Dendritic cell treated with granulocyte-macrophage colony-stimulating factor and Interleukin-4, amounts not matched to agents 40 ng/mL and 50 ng/mL, for 4 days (primary cell): ENCODE measurements around the gene RSPO3.
A peak's percentile ranks its signal among the peaks of the same experiment; 100 is the strongest.
"Not testable (repeated sequence)": the region's sequence is repeated elsewhere in the genome, so short reads cannot be mapped to it uniquely, and the experiment has no call there.

Experiments
- H3K27ac Mint-ChIP-seq: one replicate; pipeline ENCODE4 v1.8.0; 2022; ENCODE audit warnings: mild to moderate bottlenecking, mixed read lengths
- H3K27me3 Mint-ChIP-seq: one replicate; pipeline ENCODE4 v1.8.0; 2022; ENCODE audit warnings: mild to moderate bottlenecking, mixed read lengths
- H3K36me3 Mint-ChIP-seq: one replicate; pipeline ENCODE4 v1.8.0; 2022; ENCODE audit warnings: low read depth, mixed read lengths
- H3K4me1 Mint-ChIP-seq: one replicate; pipeline ENCODE4 v1.8.0; 2022; ENCODE audit warnings: low read depth, mixed read lengths
- H3K4me3 Mint-ChIP-seq: one replicate; pipeline ENCODE4 v1.8.0; 2022; ENCODE audit warnings: mild to moderate bottlenecking, moderate library complexity, mixed read lengths
- H3K9me3 Mint-ChIP-seq: one replicate; pipeline ENCODE4 v1.8.0; 2022; ENCODE audit warnings: mixed read lengths
- intact Hi-C: fragments of 100-400 bp; cut with micrococcal nuclease; formaldehyde crosslinking; loops from one replicate; pipeline ENCODE4 v1.15.0; 2022

The RSPO3 gene

DNA sequence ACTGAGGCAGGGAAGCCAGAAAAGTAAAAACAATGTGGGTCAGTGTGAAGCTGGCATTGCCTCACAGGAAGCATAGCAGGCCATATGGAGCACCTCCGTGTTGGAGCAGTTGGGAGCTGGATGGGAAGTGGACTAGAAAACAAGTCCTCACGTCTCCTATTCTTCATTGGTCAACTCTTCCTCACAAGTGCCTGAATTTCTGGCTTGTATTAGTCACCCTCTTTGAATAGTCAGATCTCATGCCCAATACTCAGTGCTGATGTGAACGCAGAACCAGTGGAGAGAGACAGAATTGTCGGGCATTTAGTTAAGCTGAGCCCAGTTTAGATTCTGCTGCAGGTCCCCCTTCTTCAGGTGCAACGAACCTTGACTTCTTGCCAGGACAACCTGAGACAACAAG, 22.3 kb upstream of the RSPO3 start:
- Mint-ChIP-seq H3K27ac (no peak overlapping the region), H3K36me3 (no peaks in the 10 kb centered on the region), H3K4me3 (no peak overlapping the region), H3K4me1 (no peaks in the 10 kb centered on the region), H3K27me3 (peaks cover 14% of the 10 kb centered on the region), H3K9me3 (no peaks in the 10 kb centered on the region)
- intact Hi-C loops: no loop called here

DNA sequence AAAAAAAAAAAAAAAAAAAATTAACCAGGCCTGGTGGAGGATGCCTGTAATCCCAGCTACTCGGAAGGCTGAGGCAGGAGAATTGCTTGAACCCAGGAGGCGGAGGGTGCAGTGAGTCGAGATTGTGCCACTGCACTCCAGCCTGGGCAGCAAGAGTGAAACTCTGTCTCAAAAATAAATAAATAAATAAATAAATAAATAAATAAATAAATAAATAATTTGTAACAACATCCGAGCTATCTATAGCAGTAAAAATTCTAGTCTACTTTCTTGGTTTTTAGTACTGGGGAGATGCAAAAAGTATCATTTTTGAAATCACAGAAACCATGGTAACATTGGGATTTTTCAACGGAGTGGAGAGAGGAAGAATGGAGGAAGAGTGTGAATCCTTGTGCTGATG, 21.0 kb upstream of the RSPO3 start:
- H3K4me3 Mint-ChIP-seq, H3K9me3 Mint-ChIP-seq, H3K36me3 Mint-ChIP-seq, H3K4me1 Mint-ChIP-seq, intact Hi-C loops, H3K27ac Mint-ChIP-seq: not testable (repeated sequence)
- peaks cover 14% of the 10 kb centered on the region for H3K27me3 Mint-ChIP-seq

DNA sequence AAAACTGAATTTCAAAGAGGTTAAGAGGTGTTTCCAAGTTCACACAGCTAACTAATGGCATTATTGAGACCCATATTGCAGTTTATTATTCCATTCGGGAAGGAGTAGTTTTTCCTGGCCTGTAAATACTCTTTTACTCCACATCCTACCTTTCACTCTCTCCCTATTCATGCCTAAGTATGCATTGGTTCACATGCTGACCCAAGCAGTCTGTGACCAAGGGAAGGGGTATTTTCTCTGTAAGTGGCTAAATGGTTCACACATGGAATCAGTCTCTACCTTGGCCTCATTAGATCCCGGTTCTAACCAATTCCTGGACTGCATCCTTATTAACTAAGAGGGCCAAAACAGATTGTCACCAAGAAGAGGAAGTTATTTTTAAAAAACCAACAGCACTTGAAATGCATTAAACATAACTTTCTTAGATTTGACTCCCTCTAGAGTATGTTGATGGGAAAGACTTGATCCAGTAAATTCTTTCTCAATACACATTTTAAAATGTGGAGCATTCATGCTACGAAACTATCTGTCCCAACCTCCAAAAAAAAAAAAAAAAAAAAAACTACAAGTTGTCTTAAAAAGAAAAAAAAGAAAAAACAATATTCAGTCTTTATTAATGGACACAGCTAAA, 17.8 kb upstream of the RSPO3 start:
- Mint-ChIP-seq H3K27me3 (peaks cover 9% of the 10 kb centered on the region), H3K36me3 (no peaks in the 10 kb centered on the region), H3K4me1 (peaks cover 22% of the 10 kb centered on the region), H3K9me3 (no peaks in the 10 kb centered on the region), H3K4me3 (no peak overlapping the region), H3K27ac (no peak overlapping the region)
- intact Hi-C loops: no loop called here

DNA sequence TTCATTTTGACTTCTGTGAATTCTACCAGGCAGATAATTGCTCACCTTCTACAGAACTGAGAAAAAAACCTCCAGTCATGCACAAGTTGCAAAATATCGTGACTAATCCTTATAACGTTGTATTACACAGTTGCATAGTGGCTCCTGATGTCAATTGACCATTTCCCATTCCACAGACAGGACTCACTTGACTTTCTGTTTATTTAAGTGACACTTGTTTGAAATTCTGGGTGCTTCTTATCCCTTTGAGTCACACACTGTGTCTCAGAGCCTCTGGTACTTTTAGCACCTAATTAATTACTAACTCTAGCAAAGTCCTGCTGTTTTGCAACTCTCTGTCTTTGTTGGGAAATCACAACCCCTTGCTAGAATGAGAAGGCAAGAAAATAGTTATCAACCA, 16.2 kb upstream of the RSPO3 start:
- Mint-ChIP-seq H3K27ac (no peak overlapping the region), H3K9me3 (no peaks in the 10 kb centered on the region), H3K4me3 (no peak overlapping the region), H3K36me3 (no peaks in the 10 kb centered on the region), H3K27me3 (peaks cover 10% of the 10 kb centered on the region), H3K4me1 (peaks cover 24% of the 10 kb centered on the region)
- intact Hi-C loops: no loop called here

DNA sequence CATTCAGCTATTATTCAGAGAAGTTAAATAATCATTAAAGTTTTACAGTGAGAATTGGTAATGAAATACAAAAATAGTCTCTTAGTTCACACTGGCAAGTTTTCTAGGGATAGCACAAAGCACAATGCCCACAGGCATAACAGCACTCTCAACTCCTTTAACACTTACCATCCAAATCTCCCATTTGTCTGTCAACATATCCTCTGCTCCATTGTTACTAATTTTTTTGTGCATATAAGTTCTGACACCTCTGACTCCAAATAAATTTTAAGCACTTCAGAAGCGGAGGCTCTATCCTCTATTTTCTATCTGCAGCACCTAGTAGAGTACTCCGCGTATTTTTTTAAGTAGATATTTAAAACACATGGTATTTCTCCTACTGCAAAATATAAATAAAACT, 15.6 kb upstream of the RSPO3 start:
- no peak overlapping the region for H3K27ac Mint-ChIP-seq
- peaks cover 30% of the 10 kb centered on the region for H3K4me1 Mint-ChIP-seq
- peaks cover 12% of the 10 kb centered on the region for H3K27me3 Mint-ChIP-seq
- no peaks in the 10 kb centered on the region for H3K9me3 Mint-ChIP-seq
- H3K36me3 Mint-ChIP-seq: no peaks in the 10 kb centered on the region
- no peak overlapping the region for H3K4me3 Mint-ChIP-seq
- intact Hi-C loops: no loop called here

DNA sequence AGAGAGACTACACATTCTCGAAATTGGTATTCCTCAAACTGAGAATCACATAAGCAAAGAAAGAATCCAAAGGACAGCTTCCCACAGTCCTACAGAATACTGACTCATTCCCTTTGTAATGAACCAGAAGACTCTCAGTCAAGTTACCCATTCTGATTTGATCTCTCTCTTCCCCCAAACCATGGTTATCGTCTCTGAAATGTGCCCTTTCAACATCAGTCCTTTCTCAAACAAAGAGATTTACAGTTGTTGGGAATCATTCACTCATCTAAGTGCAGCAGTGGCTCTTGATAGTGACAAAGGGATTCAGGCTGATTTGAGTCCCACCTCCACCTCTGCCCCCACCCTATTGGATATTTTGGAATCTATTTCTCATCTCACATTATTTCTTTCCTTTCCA, 15.0 kb upstream of the RSPO3 start:
- peaks cover 33% of the 10 kb centered on the region for H3K4me1 Mint-ChIP-seq
- peaks cover 12% of the 10 kb centered on the region for H3K27me3 Mint-ChIP-seq
- H3K27ac Mint-ChIP-seq: no peak overlapping the region
- no peaks in the 10 kb centered on the region for H3K9me3 Mint-ChIP-seq
- H3K36me3 Mint-ChIP-seq: no peaks in the 10 kb centered on the region
- intact Hi-C loops: no loop called here
- no peak overlapping the region for H3K4me3 Mint-ChIP-seq

DNA sequence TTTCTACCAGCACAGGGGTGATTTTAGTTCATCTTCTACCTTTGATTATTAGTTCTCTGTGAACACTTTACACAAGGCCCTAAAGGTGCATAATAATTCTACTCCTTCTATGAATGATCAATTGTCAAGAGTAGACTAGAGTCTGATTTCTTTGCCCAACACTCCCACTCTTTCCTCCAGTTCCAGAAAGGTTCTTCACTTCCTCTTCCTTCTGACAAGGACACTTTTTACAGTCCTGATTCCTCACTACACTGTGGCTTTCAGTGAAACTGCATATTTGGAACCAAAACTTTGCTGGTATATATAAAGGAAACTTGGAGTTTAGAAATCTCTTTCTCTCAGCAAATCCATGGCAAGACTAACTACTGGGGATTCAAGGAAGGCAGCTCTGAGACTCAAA, 10.6 kb upstream of the RSPO3 start:
- peaks cover 9% of the 10 kb centered on the region for H3K27me3 Mint-ChIP-seq
- no peaks in the 10 kb centered on the region for H3K36me3 Mint-ChIP-seq
- no peak overlapping the region for H3K4me3 Mint-ChIP-seq
- no peak overlapping the region for H3K27ac Mint-ChIP-seq
- intact Hi-C loops: no loop called here
- no peaks in the 10 kb centered on the region for H3K9me3 Mint-ChIP-seq
- H3K4me1 Mint-ChIP-seq: peaks cover 40% of the 10 kb centered on the region

DNA sequence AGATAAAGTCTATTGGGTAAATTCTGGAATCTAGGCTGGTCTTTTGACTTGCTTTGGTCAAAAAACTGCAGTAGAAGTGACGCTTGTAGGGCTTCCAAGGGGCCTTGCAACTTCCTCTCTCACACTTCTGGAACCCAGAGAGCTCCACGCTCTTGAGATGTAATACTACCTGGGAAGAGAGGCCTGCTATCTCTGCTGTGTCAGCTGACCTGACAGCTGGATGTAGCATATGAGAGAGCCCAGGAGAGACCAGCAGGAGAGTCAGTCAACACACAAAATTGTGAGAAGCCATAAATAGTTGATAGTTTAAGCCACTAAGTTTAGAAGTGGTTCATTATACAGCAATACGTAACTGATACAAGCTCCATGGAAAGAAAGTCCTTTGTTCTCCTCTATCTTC, 7.8 kb upstream of the RSPO3 start:
- intact Hi-C loops: no loop called here
- H3K4me3 Mint-ChIP-seq: no peak overlapping the region
- peaks cover 36% of the 10 kb centered on the region for H3K4me1 Mint-ChIP-seq
- no peaks in the 10 kb centered on the region for H3K36me3 Mint-ChIP-seq
- H3K27ac Mint-ChIP-seq: no peak overlapping the region
- H3K9me3 Mint-ChIP-seq: no peaks in the 10 kb centered on the region
- peaks cover 18% of the 10 kb centered on the region for H3K27me3 Mint-ChIP-seq

DNA sequence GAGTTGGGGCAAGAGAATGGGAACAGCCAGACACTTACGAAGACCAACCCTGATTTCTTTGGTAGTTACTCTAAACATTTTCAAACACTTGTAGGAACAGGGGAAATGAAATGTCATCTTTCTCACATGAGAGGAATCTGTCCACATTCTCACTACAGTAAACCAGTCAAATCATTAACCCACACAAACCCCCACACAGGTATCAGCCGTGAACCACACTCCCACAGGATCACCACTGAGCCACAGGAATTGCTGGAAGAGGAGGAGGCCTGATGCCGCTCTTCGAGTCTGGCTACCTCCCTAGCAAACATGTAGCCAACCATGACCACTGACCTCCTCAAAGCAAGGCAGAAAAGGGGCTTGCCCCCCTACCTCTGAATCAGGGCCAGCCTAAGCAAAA, 6.9 kb upstream of the RSPO3 start:
- H3K4me1 Mint-ChIP-seq: peaks cover 36% of the 10 kb centered on the region
- intact Hi-C loops: no loop called here
- peak overlapping the region; percentile 5 for H3K27ac Mint-ChIP-seq
- H3K27me3 Mint-ChIP-seq: peaks cover 22% of the 10 kb centered on the region
- no peaks in the 10 kb centered on the region for H3K9me3 Mint-ChIP-seq
- no peak overlapping the region for H3K4me3 Mint-ChIP-seq
- no peaks in the 10 kb centered on the region for H3K36me3 Mint-ChIP-seq

DNA sequence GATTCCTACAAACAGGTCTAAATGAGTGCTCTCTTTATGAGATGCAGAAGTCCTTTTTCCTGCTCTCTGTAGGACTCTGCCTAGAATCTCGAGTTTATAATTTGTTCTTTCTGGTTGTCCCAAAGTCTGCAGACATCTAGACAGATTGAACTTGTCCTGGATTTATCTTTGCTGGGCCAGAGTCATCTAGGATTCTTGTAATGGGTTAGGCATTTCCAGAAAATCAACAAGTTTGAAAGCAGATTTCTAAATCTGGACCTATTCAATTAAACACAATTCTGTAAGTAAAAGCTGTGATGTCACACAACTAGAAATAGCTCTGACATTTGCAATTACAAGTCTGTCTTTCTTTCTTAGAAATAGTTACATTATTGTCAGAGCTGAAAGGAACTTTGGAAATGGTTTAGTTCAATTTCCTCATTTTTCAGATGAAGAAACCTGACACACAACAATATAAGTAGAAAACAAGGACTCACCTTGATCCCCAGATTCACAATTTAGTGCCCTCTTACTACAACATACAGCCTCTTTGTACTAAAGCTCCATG, 4.2 kb upstream of the RSPO3 start:
- Mint-ChIP-seq H3K27ac (no peak overlapping the region), H3K27me3 (peaks cover 36% of the 10 kb centered on the region), H3K4me1 (peaks cover 37% of the 10 kb centered on the region), H3K9me3 (no peaks in the 10 kb centered on the region), H3K4me3 (no peak overlapping the region), H3K36me3 (no peaks in the 10 kb centered on the region)
- intact Hi-C loops: no loop called here

DNA sequence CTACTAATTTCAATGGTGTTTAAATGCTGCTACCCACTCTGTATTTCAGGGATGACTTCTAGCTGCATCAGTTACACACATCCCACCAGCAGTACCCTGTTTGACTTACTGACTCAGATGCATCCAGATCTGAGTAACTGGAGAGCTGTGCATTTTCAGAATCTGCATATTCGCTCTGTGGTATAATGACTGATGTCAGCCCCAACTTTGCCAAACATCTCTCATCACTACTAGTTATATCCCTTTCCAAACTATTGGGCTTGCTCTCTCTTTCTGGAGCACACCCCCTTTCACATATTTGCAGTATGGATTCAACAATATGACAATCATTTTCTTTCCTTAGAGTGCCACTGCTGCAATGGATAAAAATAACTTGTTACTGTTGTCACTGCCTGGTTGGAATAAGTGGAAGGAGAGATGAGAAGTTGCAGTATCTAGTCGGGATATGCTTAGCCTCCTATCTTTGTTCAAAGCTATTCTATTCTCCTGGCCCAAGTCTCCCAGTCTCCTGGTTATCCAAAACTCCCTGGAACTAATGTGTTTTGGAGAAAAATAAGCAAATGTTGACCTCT, 3.3 kb upstream of the RSPO3 start:
- intact Hi-C loops: no loop called here
- Mint-ChIP-seq H3K9me3 (no peaks in the 10 kb centered on the region), H3K4me1 (peaks cover 41% of the 10 kb centered on the region), H3K36me3 (no peaks in the 10 kb centered on the region), H3K4me3 (no peak overlapping the region), H3K27ac (no peak overlapping the region), H3K27me3 (peaks cover 44% of the 10 kb centered on the region)

DNA sequence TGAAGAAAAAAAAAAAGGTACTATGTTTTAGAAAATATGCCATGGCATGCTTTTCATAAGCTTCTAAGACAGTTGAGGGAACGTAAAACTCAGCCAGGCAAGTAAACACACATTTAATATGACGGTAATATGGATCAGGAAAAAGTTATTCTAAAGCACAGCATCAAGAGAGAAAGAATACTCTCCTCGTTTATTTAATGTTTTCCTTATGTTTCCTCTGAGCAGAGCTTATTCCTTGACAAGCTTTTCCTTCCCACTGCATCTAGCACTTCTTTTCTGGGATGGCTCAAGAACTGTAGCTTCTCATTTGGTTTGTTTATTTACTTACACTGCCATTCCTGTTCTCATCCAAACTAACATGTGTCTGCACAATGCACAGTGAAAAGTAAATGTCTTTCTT, 2.7 kb upstream of the RSPO3 start:
- Mint-ChIP-seq H3K27me3 (peaks cover 50% of the 10 kb centered on the region), H3K4me1 (peaks cover 41% of the 10 kb centered on the region), H3K4me3 (no peak overlapping the region), H3K9me3 (no peaks in the 10 kb centered on the region), H3K27ac (no peak overlapping the region), H3K36me3 (no peaks in the 10 kb centered on the region)
- intact Hi-C loops: no loop called here

DNA sequence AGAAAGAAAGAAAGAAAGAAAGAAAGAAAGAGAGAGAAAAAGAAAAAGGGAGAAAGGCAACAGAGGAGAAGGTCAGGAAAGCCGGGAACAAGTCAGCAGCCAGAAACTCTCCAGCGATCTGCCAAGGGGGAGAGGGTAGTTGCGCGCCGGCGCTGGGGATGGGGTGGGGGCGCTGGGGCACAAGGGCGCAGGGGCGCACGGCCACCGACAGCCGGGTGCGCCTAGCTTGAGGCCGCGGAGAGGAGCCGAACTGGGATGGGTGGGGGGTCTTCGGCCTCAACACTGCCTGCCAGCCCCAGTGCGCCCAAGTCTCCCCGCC, 533 bp upstream of the RSPO3 start:
- H3K9me3 Mint-ChIP-seq: no peaks in the 10 kb centered on the region
- no peak overlapping the region for H3K27ac Mint-ChIP-seq
- H3K36me3 Mint-ChIP-seq: no peaks in the 10 kb centered on the region
- peaks cover 35% of the 10 kb centered on the region for H3K4me1 Mint-ChIP-seq
- intact Hi-C loops: no loop called here
- H3K27me3 Mint-ChIP-seq: peaks cover 62% of the 10 kb centered on the region
- H3K4me3 Mint-ChIP-seq: peak overlapping the region; percentile 73

DNA sequence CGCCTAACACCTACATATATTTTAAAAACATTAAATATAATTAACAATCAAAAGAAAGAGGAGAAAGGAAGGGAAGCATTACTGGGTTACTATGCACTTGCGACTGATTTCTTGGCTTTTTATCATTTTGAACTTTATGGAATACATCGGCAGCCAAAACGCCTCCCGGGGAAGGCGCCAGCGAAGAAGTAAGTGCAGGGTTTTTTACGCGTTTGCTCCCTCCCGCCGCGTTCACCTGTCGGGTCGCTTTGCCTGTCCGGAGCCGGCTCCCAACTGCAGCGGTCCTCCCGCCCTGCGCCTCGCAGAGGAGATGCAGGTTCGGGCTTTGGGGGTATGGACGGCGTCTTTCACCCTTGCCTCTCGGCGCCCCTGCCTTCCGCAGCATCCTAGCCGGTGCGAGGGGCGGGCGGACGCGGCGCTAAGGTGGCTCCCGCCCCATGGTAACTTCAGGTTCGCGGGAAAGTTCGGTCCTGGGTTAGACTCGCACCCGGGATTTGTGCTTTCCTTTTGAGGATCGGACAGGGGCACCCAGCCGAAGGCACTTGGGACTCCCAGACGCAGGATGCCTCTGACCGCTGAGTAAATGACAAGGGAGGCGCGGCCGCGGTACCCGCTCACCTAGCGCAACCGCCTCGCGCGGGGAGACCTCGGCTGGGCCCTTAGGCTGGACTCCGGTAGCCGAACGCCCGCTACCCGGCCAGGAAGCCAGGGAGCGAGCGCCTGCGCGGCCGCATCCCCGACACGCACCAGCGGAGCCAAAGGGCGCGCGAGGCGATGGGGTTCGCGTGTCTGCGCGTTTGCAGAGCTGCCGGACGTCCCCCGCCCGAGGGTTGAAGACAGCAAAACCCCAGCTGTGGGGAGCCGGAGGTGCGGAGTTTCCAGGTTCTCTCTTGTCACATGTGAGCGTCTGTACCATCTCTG, 891 bp downstream of the RSPO3 start:
- intact Hi-C loops: no loop called here
- Mint-ChIP-seq H3K4me3 (peak overlapping the region; percentile 80), H3K27me3 (peaks cover 64% of the 10 kb centered on the region), H3K9me3 (no peaks in the 10 kb centered on the region), H3K36me3 (no peaks in the 10 kb centered on the region), H3K27ac (no peak overlapping the region), H3K4me1 (peaks cover 35% of the 10 kb centered on the region)
